G401.6 (cell line): ENCODE results near the gene FRK.
A peak's percentile ranks its signal among the peaks of the same experiment; 100 is the strongest.
"Not testable (repeated sequence)": the region's sequence is repeated elsewhere in the genome, so short reads cannot be mapped to it uniquely, and the experiment has no call there.

Experiments used
- FAIRE-seq: peaks from 2 replicates; lab custom pipeline; 2012; peaks lifted over from hg19 to GRCh38; lab: Jason Lieb, UNC

FRK gene

DNA sequence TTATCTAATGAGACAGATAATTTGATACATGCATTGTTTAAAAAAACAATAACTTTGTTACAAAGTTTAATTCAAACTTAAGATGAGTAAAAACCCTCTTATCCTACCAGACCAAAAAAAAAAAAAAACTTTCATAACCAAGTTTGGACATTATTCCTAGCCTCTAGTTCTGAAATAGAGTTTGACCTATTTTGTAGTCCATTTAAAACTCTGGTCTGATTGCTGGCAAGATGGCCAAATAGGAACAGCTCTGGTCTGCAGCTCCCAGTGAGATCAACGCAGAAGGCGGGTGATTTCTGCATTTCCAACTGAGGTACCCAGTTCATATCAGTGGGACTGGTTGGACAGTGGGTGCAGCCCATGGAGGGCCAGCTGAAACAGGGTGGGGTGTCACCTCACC lies 125.9 kb downstream of the FRK start:
- no peak for FAIRE-seq

DNA sequence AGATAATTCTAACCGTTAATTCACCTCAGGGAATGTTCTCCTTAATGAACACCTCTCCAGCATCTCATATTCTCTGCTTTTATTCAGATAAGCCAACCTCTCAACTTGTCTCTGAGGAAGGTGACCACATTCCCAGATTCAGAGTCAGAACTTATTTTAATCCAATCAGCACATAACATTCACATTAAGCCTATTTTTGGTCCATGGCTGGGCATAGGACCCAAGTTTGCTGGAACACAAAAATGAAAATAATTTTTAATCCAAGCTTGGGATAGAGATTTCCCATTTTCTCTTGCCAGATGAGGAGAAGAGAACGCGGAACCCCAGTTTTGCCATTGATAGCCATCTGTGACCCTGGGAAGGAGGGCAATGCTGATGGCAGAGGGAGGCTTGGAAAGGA lies 126.5 kb downstream of the FRK start:
- no peak for FAIRE-seq

GRCh38 chr6:115932481-115932880 lies 128.2 kb downstream of the FRK start:
- no peak for FAIRE-seq

GRCh38 chr6:115928000-115928399 lies 132.7 kb downstream of the FRK start:
- not testable (repeated sequence) for FAIRE-seq

- no peak for FAIRE-seq
Measured at GRCh38 chr6:115922971-115923370, 137.7 kb downstream of the FRK start.

GRCh38 chr6:115914098-115914497 lies 146.6 kb downstream of the FRK start:
- no peak for FAIRE-seq

GRCh38 chr6:115909923-115910546 lies 150.7 kb downstream of the FRK start:
- FAIRE-seq: no peak

GRCh38 chr6:115908906-115909559 lies 151.7 kb downstream of the FRK start:
- no peak for FAIRE-seq

DNA sequence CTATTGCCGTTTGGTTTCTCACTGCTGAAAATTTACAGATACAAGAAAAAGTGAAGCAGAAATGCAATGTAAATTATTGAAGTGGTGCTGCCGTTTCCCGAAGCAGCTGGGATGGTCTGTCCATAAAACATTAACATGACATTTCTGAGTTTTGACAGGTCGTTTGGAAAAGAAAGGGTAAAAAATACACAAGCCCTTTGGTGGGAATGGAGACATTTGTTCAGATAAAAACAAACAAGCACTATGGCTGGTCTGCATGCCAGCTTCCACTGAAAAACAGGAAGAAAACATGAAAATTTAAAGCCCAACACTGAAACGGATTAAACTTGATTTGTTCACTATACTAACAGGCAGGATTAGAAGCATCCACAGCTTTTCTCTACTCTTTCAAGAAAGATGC lies 155.2 kb downstream of the FRK start:
- no peak for FAIRE-seq

- no peak for FAIRE-seq
Measured at GRCh38 chr6:115902436-115902835, 158.3 kb downstream of the FRK start.

- FAIRE-seq: no peak
Measured at GRCh38 chr6:115901896-115902295, 158.8 kb downstream of the FRK start.

DNA sequence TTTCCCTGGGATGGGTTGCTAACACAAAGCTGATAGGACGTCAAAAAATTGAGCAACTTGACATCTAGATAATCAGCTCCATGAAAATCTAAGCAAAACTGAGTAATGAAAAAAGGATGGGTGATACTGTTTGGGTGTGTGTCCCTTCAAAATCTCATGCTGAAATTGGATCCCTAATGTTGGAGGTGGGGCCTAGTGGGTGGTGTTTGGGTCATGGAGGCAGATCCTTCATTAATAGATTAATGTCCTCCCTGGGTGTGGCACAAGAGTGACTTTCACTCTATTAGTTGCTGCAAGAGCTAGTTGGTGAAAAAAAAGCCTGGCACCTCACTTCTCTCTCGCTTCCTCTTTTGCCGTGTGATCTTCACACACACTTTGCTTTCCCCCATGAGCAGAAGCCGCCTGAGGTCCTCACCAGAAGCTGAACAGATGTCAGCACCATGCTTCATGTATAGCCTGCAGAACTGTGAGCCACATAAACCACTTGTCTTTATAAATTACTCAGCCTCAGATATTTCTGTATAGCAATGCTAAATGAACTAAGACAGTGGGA lies 160.9 kb downstream of the FRK start:
- no peak for FAIRE-seq

GRCh38 chr6:115898246-115898645 lies 162.4 kb downstream of the FRK start:
- no peak for FAIRE-seq

DNA sequence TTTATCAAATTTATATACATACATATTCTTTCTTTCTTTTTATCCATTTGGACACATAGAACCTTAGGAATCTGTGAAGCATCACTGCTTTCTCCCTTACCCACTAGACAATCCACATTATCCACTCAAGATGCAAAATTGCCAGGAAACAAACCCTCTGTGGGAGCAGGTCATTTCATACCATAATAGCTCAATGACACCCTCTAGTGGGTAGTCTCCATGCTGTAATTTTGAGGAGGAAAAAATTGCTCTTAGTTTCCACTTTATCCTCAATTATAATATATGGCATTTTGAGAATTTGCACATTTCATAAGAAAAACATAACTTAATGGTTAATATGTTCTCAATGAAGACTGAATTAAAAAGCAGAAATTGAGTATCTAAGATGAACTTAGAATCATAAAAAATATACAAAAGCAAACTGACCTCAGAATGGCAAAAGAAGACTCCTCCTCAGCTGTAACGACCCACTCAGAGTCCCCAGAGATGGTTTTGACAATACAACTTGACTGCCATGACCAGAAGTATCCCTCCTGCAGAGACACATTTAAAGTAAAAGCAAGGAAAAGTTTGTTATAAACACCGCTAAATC lies 164.1 kb downstream of the FRK start:
- peak; percentile 85 for FAIRE-seq

GRCh38 chr6:115894426-115894992 lies 166.2 kb downstream of the FRK start:
- no peak for FAIRE-seq

- no peak for FAIRE-seq
Measured at GRCh38 chr6:115891750-115892149, 168.9 kb downstream of the FRK start.

DNA sequence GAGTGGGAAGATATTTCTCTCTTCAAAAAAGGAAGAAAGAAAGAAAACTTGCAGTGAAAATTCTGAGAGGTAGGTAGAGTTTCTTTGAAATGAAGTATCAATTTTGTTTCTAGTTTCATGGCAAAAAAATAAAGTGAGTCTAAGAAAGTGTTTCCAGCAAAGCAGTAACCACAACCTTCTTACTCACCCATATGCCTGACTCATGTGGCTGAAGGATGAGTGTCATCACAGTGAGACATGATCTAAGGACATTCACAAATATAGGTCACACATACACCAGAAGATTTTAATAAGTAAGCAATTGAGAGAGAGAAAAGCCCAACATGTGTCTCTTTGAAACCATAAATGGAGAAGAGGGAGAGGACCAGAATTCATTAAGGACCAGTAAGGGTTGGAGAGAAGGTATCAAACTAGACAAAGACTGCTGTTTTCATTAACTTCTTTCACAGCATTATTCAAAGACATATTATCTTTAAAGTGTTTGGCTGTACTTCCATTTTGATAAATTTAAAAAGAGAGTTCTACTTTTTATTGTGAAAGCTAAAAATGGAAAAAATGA lies 169.5 kb downstream of the FRK start:
- FAIRE-seq: no peak

- FAIRE-seq: no peak
Measured at GRCh38 chr6:115890238-115890637, 170.5 kb downstream of the FRK start.

DNA sequence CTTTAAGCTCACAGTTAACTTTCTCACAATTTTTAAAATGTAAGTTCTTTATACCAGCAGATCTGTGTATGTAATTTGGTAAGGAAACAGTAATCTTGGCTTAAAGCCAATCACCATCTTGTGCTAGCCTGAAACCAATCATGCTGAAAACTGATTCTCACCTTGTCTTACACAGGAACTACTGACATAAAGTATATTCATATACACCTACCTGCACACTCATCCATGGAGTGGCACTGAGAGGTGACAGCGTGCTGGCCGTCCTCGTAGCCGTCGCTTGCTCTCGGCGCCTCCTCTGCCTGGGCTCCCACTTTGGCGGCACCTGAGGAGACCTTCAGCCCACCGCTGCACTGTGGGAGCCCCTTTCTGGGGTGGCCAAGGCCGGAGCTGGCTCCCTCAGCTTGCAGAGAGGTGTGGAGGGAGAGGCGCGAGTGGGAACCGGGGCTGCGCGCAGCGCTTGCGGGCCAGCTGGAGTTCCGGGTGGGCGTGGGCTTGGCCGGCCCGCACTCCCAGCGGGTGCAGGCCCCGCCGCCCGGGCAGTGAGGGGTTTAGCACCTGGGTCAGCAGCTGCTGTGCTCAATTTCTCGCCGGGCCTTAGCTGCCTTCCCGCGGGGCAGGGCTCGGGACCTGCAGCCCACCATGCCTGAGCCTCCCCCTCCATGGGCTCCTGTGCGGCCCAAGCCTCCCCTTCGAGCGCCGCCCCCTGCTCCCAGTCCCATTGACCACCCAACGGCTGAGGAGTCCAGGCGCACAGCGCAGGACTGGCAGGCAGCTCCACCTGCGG lies 171.8 kb downstream of the FRK start:
- not testable (repeated sequence) for FAIRE-seq

DNA sequence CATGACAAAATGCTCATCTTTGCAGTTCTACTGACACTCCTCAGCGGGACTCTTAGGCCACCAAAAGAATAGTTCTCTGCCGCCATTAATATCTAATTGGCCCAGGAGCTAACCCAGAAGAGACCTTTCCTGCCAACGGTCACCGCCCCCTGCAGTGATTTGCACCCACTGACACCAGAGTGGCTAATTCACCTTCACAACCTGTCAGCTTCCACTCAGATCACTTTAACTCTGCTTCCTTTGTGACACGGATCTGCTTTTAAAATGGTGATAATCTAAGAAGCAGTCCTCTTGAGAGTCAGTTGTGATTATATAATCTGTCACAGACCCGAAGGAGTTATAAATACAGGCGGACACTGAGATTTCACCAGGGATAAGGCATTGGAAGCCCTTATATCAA lies 172.8 kb downstream of the FRK start:
- FAIRE-seq: no peak

- no peak for FAIRE-seq
Measured at GRCh38 chr6:115885636-115886366, 174.9 kb downstream of the FRK start.
